Kasumi-1 (cell line): ENCODE data around the gene CLDN20.
"Not testable (repeated sequence)": the region's sequence is repeated elsewhere in the genome, so short reads cannot be mapped to it uniquely, and the experiment has no call there.

ENCODE experiments used
- DNase-seq, 2 experiments: peaks; one replicate each; lab custom pipeline; 2025; lab: John Stamatoyannopoulos, UW

CLDN20 gene

GRCh38 chr6:155263373-155264063 is at the start of gene CLDN20:
Gene CLDN20 (plus strand): TSS chr6:155264013. CDS start chr6:155275720, 11,707 bp downstream.
- no peak for DNase-seq

GRCh38 chr6:155215906-155216305 is 47.9 kb upstream of the CLDN20 start:
- DNase-seq: no peak

- DNase-seq: no peak
These were observed 47.3 kb upstream of the CLDN20 start for GRCh38 chr6:155216312-155217046.

GRCh38 chr6:155218711-155219110 is 45.1 kb upstream of the CLDN20 start:
- not testable (repeated sequence) for DNase-seq

GRCh38 chr6:155219299-155219698 is 44.5 kb upstream of the CLDN20 start:
- DNase-seq: no peak

GRCh38 chr6:155219858-155220301 is 43.9 kb upstream of the CLDN20 start:
- no peak for DNase-seq

- no peak for DNase-seq
These were observed 42.7 kb upstream of the CLDN20 start for GRCh38 chr6:155221086-155221485.

GRCh38 chr6:155222506-155222905 is 41.3 kb upstream of the CLDN20 start:
- no peak for DNase-seq

- DNase-seq: peak; percentile 42 to 56
These were observed 40.0 kb upstream of the CLDN20 start for GRCh38 chr6:155223646-155224451.

- DNase-seq: no peak
These were observed 39.2 kb upstream of the CLDN20 start for GRCh38 chr6:155224618-155225017.

- DNase-seq: no peak
These were observed 36.8 kb upstream of the CLDN20 start for GRCh38 chr6:155227046-155227445.

- no peak for DNase-seq
These were observed 35.2 kb upstream of the CLDN20 start for GRCh38 chr6:155228546-155229166.

GRCh38 chr6:155230975-155231374 is 32.8 kb upstream of the CLDN20 start:
- not testable (repeated sequence) for DNase-seq

- no peak for DNase-seq
These were observed 31.0 kb upstream of the CLDN20 start for GRCh38 chr6:155232848-155233247.

GRCh38 chr6:155234167-155234566 is 29.6 kb upstream of the CLDN20 start:
- DNase-seq: no peak

GRCh38 chr6:155234687-155235086 is 29.1 kb upstream of the CLDN20 start:
- DNase-seq: no peak

- DNase-seq: no peak
These were observed 28.7 kb upstream of the CLDN20 start for GRCh38 chr6:155235087-155235486.

- DNase-seq: no peak
These were observed 26.2 kb upstream of the CLDN20 start for GRCh38 chr6:155237613-155238012.

- DNase-seq: no peak
These were observed 22.8 kb upstream of the CLDN20 start for GRCh38 chr6:155240905-155241600.

GRCh38 chr6:155241966-155242365 is 21.8 kb upstream of the CLDN20 start:
- DNase-seq: no peak

GRCh38 chr6:155244434-155244833 is 19.4 kb upstream of the CLDN20 start:
- DNase-seq: no peak
